ENCODE measurements around the gene TBC1D9. TPM values are rescaled to one million over a fixed set of nuclear protein-coding genes. Genes with fewer than 3 reads are reported as not detected.

TBC1D9 gene
- polyA plus RNA-seq, 1 donor (not counting 4 experiments of a cell fraction or from before 2014, with no cell fraction given): 11.6 TPM

DNA sequence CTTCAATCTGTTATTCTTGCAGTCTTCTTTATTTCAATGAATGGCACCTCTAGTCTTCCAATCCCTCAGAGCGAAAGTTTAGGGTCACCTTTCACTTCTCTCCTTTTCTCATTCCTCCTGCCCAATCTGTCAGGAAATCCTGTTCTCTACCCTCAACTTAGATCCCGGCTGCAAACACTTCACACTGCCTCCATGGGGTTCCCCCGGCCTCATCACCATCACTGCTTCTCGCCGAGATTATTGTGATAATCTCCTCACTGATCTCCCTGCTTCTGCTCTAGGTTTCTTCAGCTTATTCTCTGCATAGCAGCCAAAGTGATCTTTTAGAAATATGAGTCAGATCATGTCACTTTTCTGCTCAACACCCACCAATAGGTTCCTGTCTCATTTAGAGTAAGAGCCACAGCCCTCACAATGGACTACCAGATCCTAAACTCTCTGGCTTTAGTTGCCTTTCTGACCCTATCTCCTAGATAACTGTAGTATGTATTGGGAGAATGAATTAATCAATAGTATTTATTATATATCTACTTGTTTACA lies 43.6 kb upstream of the TBC1D9 start:
- H3K9ac ChIP-seq (ENCODE audit: control insufficient read depth, extremely low read depth, insufficient read depth, low read length): no peak overlapping the region
- no peaks in the 10 kb centered on the region for H3K9me3 ChIP-seq (ENCODE audit: control insufficient read depth, low read depth, low read length)
- H3K36me3 ChIP-seq (ENCODE audit: control insufficient read depth in 2 of 2, extremely low read depth in 1 of 2, insufficient read depth in 2 of 2, low read length in 2 of 2): no peaks in the 10 kb centered on the region
- FAIRE-seq (no peak), DNase-seq (ENCODE audit: low read depth, low spot score) (no peak)
- no peaks in the 10 kb centered on the region for H3K9me1 ChIP-seq (ENCODE audit: control insufficient read depth, extremely low read depth, insufficient read depth, low read length)
- dilution Hi-C loops (cut with MboI; ENCODE audit: extremely low pct_ligation_motif_present, low sequenced_read_pairs): no loop called here
- no peak overlapping the region for H3K27ac ChIP-seq (ENCODE audit: control insufficient read depth, insufficient read depth, low read length)
- H4K20me1 ChIP-seq (ENCODE audit: control insufficient read depth, extremely low read depth, insufficient read depth, low read length): no peaks in the 10 kb centered on the region
- H3K4me3 ChIP-seq (ENCODE audit: control insufficient read depth in 2 of 3, extremely low read depth in 1 of 3, insufficient read depth in 2 of 3, low read depth in 1 of 3, low read length in 3 of 3): no peak overlapping the region
- H3K4me2 ChIP-seq (ENCODE audit: control insufficient read depth, extremely low read depth, insufficient read depth, low read depth, low read length): no peak overlapping the region
- H2AFZ ChIP-seq (ENCODE audit: control insufficient read depth, low read length): no peak overlapping the region
- no peak for TF ChIP-seq EZH2 (IDR thresholded peaks at IDR 0.05; ENCODE audit: low read length)
- TF ChIP-seq, protein P1, sequence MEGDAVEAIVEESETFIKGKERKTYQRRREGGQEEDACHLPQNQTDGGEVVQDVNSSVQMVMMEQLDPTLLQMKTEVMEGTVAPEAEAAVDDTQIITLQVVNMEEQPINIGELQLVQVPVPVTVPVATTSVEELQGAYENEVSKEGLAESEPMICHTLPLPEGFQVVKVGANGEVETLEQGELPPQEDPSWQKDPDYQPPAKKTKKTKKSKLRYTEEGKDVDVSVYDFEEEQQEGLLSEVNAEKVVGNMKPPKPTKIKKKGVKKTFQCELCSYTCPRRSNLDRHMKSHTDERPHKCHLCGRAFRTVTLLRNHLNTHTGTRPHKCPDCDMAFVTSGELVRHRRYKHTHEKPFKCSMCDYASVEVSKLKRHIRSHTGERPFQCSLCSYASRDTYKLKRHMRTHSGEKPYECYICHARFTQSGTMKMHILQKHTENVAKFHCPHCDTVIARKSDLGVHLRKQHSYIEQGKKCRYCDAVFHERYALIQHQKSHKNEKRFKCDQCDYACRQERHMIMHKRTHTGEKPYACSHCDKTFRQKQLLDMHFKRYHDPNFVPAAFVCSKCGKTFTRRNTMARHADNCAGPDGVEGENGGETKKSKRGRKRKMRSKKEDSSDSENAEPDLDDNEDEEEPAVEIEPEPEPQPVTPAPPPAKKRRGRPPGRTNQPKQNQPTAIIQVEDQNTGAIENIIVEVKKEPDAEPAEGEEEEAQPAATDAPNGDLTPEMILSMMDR (optimal IDR thresholded peaks at IDR 0.05 in 1 of 3, IDR thresholded peaks at IDR 0.05 in 1 of 3, conservative IDR thresholded peaks at IDR 0.05 in 1 of 3; ENCODE audit: extremely low read depth in 1 of 3, insufficient read depth in 2 of 3, low read length in 3 of 3): no peak
- no peaks in the 10 kb centered on the region for H3K27me3 ChIP-seq (ENCODE audit: control insufficient read depth, extremely low read depth, insufficient read depth, low read length)
- H3K79me2 ChIP-seq (ENCODE audit: control insufficient read depth, insufficient read depth, low read length): no peaks in the 10 kb centered on the region
- H3K4me1 ChIP-seq (ENCODE audit: control insufficient read depth, extremely low read depth, insufficient read depth, low read length): no peaks in the 10 kb centered on the region

DNA sequence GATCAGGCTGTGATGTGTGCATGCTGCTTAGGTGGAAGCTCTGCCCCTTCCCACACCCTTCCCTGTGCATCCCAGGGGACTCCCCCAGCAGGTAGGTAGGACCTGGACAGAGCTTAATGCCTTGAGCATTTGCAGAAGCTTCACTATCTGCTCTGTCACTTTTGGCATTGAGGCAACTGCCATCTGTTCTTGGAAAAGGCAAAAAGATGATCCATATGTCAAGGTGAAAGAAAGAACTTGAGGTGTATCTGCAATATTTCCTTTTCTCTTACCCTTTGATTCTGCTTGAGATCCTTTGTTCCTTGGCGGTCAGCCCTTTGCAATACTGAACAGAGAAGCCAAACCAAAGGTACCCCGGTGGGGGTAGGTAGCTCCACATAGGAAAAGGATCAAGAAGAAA lies 37.1 kb upstream of the TBC1D9 start:
- H3K4me2 ChIP-seq (ENCODE audit: control insufficient read depth, extremely low read depth, insufficient read depth, low read depth, low read length): no peak overlapping the region
- no peaks in the 10 kb centered on the region for H3K27me3 ChIP-seq (ENCODE audit: control insufficient read depth, extremely low read depth, insufficient read depth, low read length)
- H3K79me2 ChIP-seq (ENCODE audit: control insufficient read depth, insufficient read depth, low read length): no peaks in the 10 kb centered on the region
- no peaks in the 10 kb centered on the region for H3K36me3 ChIP-seq (ENCODE audit: control insufficient read depth in 2 of 2, extremely low read depth in 1 of 2, insufficient read depth in 2 of 2, low read length in 2 of 2)
- H3K9me1 ChIP-seq (ENCODE audit: control insufficient read depth, extremely low read depth, insufficient read depth, low read length): no peaks in the 10 kb centered on the region
- H3K4me3 ChIP-seq (ENCODE audit: control insufficient read depth in 2 of 3, extremely low read depth in 1 of 3, insufficient read depth in 2 of 3, low read depth in 1 of 3, low read length in 3 of 3): no peak overlapping the region
- FAIRE-seq: no peak
- no peak overlapping the region for H2AFZ ChIP-seq (ENCODE audit: control insufficient read depth, low read length)
- no peak overlapping the region for H3K9ac ChIP-seq (ENCODE audit: control insufficient read depth, extremely low read depth, insufficient read depth, low read length)
- no peak for DNase-seq (ENCODE audit: low read depth, low spot score)
- H3K27ac ChIP-seq (ENCODE audit: control insufficient read depth, insufficient read depth, low read length): no peak overlapping the region
- dilution Hi-C loops (cut with MboI; ENCODE audit: extremely low pct_ligation_motif_present, low sequenced_read_pairs): no loop called here
- H3K4me1 ChIP-seq (ENCODE audit: control insufficient read depth, extremely low read depth, insufficient read depth, low read length): peaks cover 18% of the 10 kb centered on the region
- H4K20me1 ChIP-seq (ENCODE audit: control insufficient read depth, extremely low read depth, insufficient read depth, low read length): no peaks in the 10 kb centered on the region
- TF ChIP-seq, protein P1 (optimal IDR thresholded peaks at IDR 0.05 in 1 of 3, IDR thresholded peaks at IDR 0.05 in 1 of 3, conservative IDR thresholded peaks at IDR 0.05 in 1 of 3; ENCODE audit: extremely low read depth in 1 of 3, insufficient read depth in 2 of 3, low read length in 3 of 3): no peak
- TF ChIP-seq EZH2 (IDR thresholded peaks at IDR 0.05; ENCODE audit: low read length): no peak
- no peaks in the 10 kb centered on the region for H3K9me3 ChIP-seq (ENCODE audit: control insufficient read depth, low read depth, low read length)
